Measurements from ENCODE around the gene MARS2. TPM values are rescaled to one million over a fixed set of nuclear protein-coding genes. Genes with fewer than 3 reads are reported as not detected.

MARS2 gene
- total and polyA plus RNA-seq, 2 donors (not counting 1 experiment from before 2014, with no cell fraction given) = 5.1 to 10.5 TPM

GRCh38 chr2:197711578-197711977 lies 6.4 kb downstream of the MARS2 start:
- Mint-ChIP-seq H3K9me3 (ENCODE audit: insufficient read depth) (no peaks in the 10 kb centered on the region), H3K4me3 (no peak overlapping the region), H3K27ac (no peak overlapping the region), H3K27me3 (no peaks in the 10 kb centered on the region), H3K4me1 (peaks cover 35% of the 10 kb centered on the region)
- intact Hi-C loops (cut with micrococcal nuclease) = no loop called here
- Histone ChIP-seq H3K27ac (ENCODE audit: low read length in 2 of 2) (no peak overlapping the region), H3K9me3 (ENCODE audit: control extremely low read depth in 1 of 3, control insufficient read depth in 2 of 3, insufficient read depth in 1 of 3, low read length in 2 of 3) (no peaks in the 10 kb centered on the region), H2AFZ (ENCODE audit: insufficient read depth, low read depth, low read length, poor library complexity, severe bottlenecking) (no peak overlapping the region), H3K9ac (ENCODE audit: low read length) (no peak overlapping the region), H3K36me3 (replicated peaks in 1 of 2; ENCODE audit: control extremely low read depth in 1 of 2, control insufficient read depth in 1 of 2, extremely low read depth in 1 of 2, insufficient read depth in 2 of 2, low read length in 1 of 2) (peaks cover 6% of the 10 kb centered on the region in 2 experiments), H3K4me2 (replicated peaks; ENCODE audit: low read depth, low read length, poor library complexity, severe bottlenecking) (no peak overlapping the region), H3K79me2 (ENCODE audit: control insufficient read depth, insufficient read depth, low read length) (peaks cover 29% of the 10 kb centered on the region), H3K4me3 (ENCODE audit: control extremely low read depth in 1 of 5, extremely low read depth in 1 of 5, insufficient read depth in 1 of 5, low read depth in 2 of 5, low read length in 4 of 5) (no peak overlapping the region), H4K20me1 (ENCODE audit: control insufficient read depth, insufficient read depth, low read length, poor library complexity, severe bottlenecking) (peaks cover 24% of the 10 kb centered on the region), H3K27me3 (replicated peaks in 1 of 4; ENCODE audit: control extremely low read depth in 1 of 4, control insufficient read depth in 3 of 4, insufficient read depth in 4 of 4, low read length in 3 of 4) (no peaks in the 10 kb centered on the region), H3K4me1 (ENCODE audit: control insufficient read depth in 2 of 2, insufficient read depth in 2 of 2, low read length in 2 of 2) (peaks cover 22 to 26% of the 10 kb centered on the region in 2 donors)
- no peak for TF ChIP-seq CTCF (IDR thresholded peaks at IDR 0.05)
- no peak for TF ChIP-seq EZH2 (IDR thresholded peaks at IDR 0.05; ENCODE audit: borderline replicate concordance, insufficient read depth, low read depth, low read length, poor library complexity, severe bottlenecking)
- DNase-seq = no peak
- CTCF ChIA-PET = no interaction called here
- no peak for ATAC-seq (ENCODE audit: low read depth)
- POLR2A ChIA-PET = no interaction called here

GRCh38 chr2:197713271-197713670 lies 8.1 kb downstream of the MARS2 start:
- WGBS (ENCODE audit: insufficient coverage) = no CpG with 5 or more reads among the region's 3 CpGs
- no peak overlapping the region for H3K4me3 ChIP-seq (ENCODE audit: control extremely low read depth in 1 of 5, extremely low read depth in 1 of 5, insufficient read depth in 1 of 5, low read depth in 2 of 5, low read length in 4 of 5)
- H3K4me2 ChIP-seq (replicated peaks; ENCODE audit: low read depth, low read length, poor library complexity, severe bottlenecking) = no peak overlapping the region
- no peak overlapping the region for H3K9ac ChIP-seq (ENCODE audit: low read length)
- TF ChIP-seq EZH2 (IDR thresholded peaks at IDR 0.05; ENCODE audit: borderline replicate concordance, insufficient read depth, low read depth, low read length, poor library complexity, severe bottlenecking) (no peak), CTCF (IDR thresholded peaks at IDR 0.05) (no peak)
- H2AFZ ChIP-seq (ENCODE audit: insufficient read depth, low read depth, low read length, poor library complexity, severe bottlenecking) = no peak overlapping the region
- no peak for DNase-seq
- no peaks in the 10 kb centered on the region for H3K9me3 Mint-ChIP-seq (ENCODE audit: insufficient read depth)
- no peaks in the 10 kb centered on the region for H3K27me3 ChIP-seq (replicated peaks in 1 of 4; ENCODE audit: control extremely low read depth in 1 of 4, control insufficient read depth in 3 of 4, insufficient read depth in 4 of 4, low read length in 3 of 4)
- ChIA-PET POLR2A (no interaction called here), CTCF (no interaction called here)
- H3K4me1 Mint-ChIP-seq = peaks cover 23% of the 10 kb centered on the region
- H3K4me1 ChIP-seq (ENCODE audit: control insufficient read depth in 2 of 2, insufficient read depth in 2 of 2, low read length in 2 of 2) = peaks cover 9 to 13% of the 10 kb centered on the region in 2 donors
- H3K4me3 Mint-ChIP-seq = no peak overlapping the region
- H3K27ac Mint-ChIP-seq = no peak overlapping the region
- H3K9me3 ChIP-seq (ENCODE audit: control extremely low read depth in 1 of 3, control insufficient read depth in 2 of 3, insufficient read depth in 1 of 3, low read length in 2 of 3) = no peaks in the 10 kb centered on the region
- H4K20me1 ChIP-seq (ENCODE audit: control insufficient read depth, insufficient read depth, low read length, poor library complexity, severe bottlenecking) = peaks cover 14% of the 10 kb centered on the region
- intact Hi-C loops (cut with micrococcal nuclease) = no loop called here
- no peak overlapping the region for H3K27ac ChIP-seq (ENCODE audit: low read length in 2 of 2)
- peaks cover 6% of the 10 kb centered on the region in 2 experiments for H3K36me3 ChIP-seq (replicated peaks in 1 of 2; ENCODE audit: control extremely low read depth in 1 of 2, control insufficient read depth in 1 of 2, extremely low read depth in 1 of 2, insufficient read depth in 2 of 2, low read length in 1 of 2)
- ATAC-seq (ENCODE audit: low read depth) = no peak
- H3K27me3 Mint-ChIP-seq = no peaks in the 10 kb centered on the region
- H3K79me2 ChIP-seq (ENCODE audit: control insufficient read depth, insufficient read depth, low read length) = peaks cover 15% of the 10 kb centered on the region
